Stimulated activated CD4-positive, alpha-beta T cell treated with anti-CD3 and anti-CD28 coated beads, Interleukin-1b, Interleukin-23, amount 100 ng/mL, for 4 hours (primary cell): ENCODE data around the gene MFGE8.
A peak's percentile ranks its signal among the peaks of the same experiment; 100 is the strongest.

ENCODE experiments used
- DNase-seq, 2 donors: peaks; one replicate each; pipeline ENCODE4 v3.0.0-alpha.2; 2020; ENCODE audit warnings: low read depth in 2 of 2

The MFGE8 gene

DNA sequence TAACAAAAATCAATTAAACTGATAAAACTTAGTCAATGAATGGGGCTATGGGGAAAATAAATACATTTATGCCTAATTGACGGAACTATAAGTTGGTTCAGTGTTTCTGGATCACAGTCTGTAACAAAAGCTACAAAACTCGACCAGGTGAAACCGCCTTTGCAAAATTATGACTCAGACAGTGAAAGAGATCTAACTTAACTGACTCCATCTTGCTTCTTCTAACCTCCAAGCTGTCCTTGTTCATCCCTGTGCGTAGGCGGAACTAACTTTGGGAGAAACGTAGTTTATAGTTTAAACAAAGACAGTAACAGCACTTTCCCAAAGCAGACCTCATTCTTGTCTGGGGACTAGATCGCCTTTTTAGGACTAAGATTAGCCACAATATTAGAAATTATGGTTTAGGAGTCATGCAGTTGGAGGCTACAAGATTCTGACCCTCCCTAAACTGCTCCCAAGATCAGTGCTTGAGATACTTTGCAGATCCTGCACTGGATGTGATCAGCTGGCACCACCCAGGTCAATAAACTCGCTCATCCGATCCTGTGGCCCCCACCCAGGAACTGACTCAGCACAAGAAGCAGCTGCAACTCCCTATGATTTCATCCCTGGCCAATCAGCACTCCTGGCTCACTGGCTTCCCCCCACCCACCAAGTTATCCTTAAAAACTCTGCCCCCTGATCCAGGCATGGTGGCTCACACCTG, 7.2 kb upstream of the MFGE8 start:
- DNase-seq: no peak

- no peak for DNase-seq
Measured at GRCh38 chr15:88918738-88919137, 5.6 kb upstream of the MFGE8 start.

DNA sequence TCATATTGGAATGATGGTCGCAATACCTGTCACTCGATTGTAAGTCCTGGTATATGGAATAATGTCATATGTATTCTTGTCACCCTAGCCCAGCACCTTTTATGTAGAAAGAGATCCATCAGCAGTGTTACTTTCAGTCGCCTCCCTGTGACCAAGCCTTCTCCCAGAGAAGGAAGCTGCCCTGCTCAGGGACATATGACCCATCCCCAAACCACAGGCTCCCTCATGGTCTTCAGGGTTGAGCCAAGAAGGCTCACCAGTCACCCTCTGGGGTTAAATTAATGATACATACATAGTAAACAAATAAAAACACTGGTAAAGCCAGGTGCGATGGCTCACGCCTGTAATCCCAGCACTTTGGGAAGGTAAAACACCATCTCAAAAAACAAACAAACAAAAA, 4.6 kb upstream of the MFGE8 start:
- no peak for DNase-seq

- DNase-seq: no peak
Measured at GRCh38 chr15:88915354-88915753, 2.2 kb upstream of the MFGE8 start.

GRCh38 chr15:88913850-88914169, 631 bp upstream of the MFGE8 start:
- no peak for DNase-seq

- no peak for DNase-seq
Measured at GRCh38 chr15:88912500-88912921, 668 bp downstream of the MFGE8 start.

DNA sequence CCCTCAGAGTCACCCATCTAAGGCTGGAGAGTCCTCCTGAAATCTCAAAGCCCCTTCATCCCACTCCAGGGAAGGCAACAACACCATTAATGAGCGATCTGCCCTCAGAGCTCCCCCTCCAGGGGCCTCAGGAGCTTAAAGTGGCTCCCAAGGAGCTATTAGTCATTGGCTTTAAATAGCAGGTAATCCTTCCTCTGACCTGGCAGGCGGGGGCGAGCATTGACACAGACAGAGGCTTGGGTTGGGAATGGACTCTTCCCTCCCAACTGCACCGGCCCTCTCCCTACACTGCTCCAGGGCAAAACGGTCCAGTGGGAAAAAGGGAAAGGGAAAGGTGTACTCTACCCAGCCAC, 1.4 kb downstream of the MFGE8 start:
- DNase-seq: no peak

GRCh38 chr15:88909956-88910831, 3.0 kb downstream of the MFGE8 start:
- DNase-seq: no peak

DNA sequence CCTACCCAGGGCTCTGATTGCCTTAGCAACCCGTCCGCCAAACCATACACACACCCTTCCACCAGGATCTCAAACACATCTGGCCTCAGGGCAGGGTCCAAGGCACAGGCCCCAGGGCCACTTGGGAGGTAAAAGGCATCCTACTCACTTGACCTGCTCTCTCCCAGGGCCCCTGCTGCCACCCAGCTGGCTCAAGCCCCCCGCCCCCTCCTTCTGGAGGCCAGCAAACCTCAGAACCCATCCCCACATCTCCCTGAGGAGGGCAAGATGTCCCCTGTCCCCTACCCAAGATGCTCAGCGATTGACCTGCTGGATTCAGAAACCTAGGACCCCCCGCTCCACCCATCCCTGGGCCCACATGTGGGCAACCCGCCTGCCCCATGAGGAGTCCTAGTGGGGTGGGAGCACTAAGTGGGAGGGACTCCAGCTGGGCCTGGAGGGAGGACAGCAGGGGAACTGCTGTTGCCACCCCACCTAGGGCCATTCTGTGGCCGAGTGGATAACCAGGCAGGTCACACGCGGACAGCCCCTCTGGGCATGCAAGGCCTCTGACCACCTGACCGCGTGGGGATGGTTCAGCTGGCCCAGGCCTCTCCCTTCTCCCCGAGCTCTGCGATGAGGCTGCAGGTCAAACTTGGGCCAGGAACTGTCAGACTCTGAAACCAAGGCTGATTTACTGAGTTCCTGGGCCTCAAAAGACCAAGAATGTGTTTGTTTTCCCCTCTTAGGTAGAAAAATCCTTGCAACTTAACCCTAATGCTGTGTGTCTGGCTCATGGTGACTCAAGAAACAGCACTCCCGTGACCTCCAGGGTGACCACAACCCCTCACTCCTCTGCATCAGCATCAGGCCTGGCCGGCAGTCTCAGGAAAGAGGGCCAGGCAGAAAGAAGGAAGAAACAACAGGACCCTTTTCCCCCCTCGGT, 4.2 kb downstream of the MFGE8 start:
- no peak for DNase-seq

GRCh38 chr15:88908123-88908522, 5.1 kb downstream of the MFGE8 start:
- no peak for DNase-seq

DNA sequence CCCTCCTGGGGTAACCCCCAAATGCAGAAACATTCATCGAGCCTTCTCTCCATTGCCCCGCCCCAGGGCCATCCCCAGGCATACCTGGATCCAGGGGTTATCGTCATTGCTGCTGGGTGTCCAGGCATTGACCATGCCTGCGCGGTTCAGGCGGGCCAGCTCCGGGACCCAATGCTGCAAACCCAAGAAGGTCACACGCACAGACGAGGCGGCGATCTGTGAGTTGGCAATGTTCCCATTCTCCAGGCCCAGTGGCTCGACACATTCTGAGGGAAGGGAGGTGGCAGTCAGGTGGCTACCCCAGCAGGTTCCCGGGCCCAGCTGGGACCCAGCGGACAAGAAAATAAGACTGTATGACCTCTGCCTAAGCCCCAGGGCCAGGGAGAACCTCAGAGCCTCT, 6.1 kb downstream of the MFGE8 start:
- no peak for DNase-seq

DNA sequence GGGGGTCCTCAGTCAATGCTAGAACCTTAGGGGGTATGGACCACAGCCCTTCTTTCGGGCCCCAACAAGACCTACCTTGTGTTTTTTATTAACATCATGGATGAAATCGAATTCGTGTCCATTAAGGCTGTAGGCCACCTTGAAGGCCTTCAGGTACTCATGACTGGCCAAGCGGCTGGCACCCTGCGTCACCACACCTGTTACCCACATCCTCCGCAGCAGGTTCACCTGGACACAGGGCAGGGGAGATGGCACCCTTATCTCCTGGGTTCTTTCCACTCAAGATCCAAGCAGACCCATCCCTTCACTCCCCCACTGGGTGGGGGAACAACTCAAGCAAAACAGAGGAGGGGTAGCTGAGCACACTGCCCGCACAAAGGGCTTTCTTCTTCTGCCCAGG, 6.6 kb downstream of the MFGE8 start:
- DNase-seq: no peak

- DNase-seq: no peak
Measured at GRCh38 chr15:88906130-88906529, 7.0 kb downstream of the MFGE8 start.

- no peak for DNase-seq
Measured at GRCh38 chr15:88905576-88905975, 7.6 kb downstream of the MFGE8 start.

DNA sequence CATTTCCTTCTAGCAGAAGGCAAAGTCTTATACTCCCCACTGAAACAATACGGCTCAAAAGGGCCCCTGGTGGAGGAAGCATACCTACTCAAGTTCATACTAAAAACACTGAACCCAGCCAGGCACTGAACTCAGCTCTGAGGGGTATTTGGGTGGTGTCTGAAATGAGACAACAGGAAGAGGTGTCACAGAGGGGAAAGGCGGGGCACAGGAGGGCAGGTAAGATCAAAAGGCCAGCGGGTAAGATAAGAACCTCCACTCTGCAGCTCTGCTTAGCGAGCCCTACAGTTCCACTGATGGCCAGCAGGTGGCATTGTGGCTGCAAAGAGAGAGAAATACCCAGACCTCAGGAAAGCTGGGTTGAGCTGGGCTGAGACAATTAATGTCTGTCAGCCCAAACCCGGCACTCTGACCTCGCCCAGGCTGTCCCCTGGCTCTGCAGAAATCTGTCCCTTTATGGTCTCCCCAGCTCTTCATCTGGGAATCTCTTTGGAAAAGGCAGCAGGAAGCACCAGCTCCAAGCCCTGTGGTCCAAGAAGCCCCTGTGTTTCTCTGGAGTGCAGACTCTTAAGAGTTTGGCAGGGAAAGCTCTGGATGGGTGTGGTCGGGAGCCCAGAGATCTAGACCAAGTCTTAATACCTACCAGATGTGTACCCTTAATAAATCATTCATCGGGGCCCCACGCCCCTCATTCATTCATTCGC, 8.4 kb downstream of the MFGE8 start:
- DNase-seq: peak; percentile 83 to 91

GRCh38 chr15:88904257-88904623, 8.9 kb downstream of the MFGE8 start:
- DNase-seq: no peak

- DNase-seq: no peak
Measured at GRCh38 chr15:88902846-88903245, 10.3 kb downstream of the MFGE8 start.

DNA sequence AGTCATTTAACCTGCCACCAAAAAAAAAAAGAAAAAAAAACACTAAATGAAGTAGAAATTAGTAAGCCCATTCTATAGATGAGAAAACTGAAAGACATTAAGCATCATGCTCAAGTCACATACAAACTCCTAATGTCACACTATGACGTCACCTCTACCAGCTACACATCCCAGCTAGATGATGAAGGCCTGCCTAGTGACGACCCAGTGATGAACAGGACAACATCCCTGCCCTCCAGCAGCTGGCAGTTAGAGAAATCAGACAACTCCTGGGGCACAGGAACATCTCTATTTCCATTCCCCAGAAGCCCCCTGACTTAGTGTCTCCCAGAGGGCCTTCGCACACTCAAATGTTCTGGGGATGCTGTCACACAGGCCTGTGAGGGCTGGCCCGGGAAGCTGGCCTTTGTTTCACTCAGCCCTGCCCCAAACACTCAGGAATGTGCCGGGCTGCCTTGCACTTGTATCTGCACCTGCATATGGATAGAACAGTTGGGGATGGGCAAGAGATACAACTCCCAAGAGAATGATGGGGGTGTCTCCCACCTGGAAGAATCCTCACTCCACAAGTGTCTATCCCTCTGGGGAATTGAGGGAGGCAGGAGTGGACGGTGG, 10.9 kb downstream of the MFGE8 start:
- no peak for DNase-seq

GRCh38 chr15:88901508-88902220, 11.5 kb downstream of the MFGE8 start:
- DNase-seq: no peak

DNA sequence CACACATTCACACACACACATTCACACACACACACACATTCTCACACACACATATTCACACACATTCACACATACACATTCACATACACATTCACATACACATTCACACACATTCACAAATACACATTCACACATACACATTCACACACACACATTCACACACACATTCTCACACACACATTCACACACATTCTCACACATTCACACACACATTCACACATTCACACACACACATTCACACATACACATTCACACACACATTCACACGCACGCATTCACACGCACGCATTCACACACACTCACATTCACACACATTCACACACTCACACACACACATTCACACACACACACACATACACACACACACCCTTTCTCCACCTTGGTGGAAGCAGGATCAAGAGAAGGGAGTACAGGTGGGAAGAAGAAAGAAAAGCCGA, 12.2 kb downstream of the MFGE8 start:
- no peak for DNase-seq
